Pancreas (tissue), 10 donors: ENCODE data around the gene PARD3. TPM values are rescaled to one million over a fixed set of nuclear protein-coding genes. Genes with fewer than 3 reads are reported as not detected.

Experiments
- ATAC-seq, 4 donors: fragments of 200-7000 bp; cut with Tn5 transposase; one replicate each; pipeline versions ENCODE4 v1.8.0 to v1.9.1; 2020; ENCODE audit warnings: mild to moderate bottlenecking in 4 of 4, moderate library complexity in 4 of 4
- DNase-seq, 6 donors: peaks; one replicate each; pipeline ENCODE4 v3.0.0-alpha.2; 2020
- FAIRE-seq: peaks from 2 replicates; lab custom pipeline; 2012; peaks lifted over from hg19 to GRCh38; lab: Jason Lieb, UNC
- H3K27ac ChIP-seq, 4 donors: fragments of 200-600 bp; sonication (generic); 1 replicate in 3 of 4; 2 replicates in 1 of 4; pipeline versions ENCODE4 v1.5.0 to v1.8.0; 2020
- H3K27me3 ChIP-seq, 4 donors: fragments of 200-600 bp; one replicate each; pipeline ENCODE4 v1.8.0; 2021
- H3K36me3 ChIP-seq, 3 donors: fragments of 200-600 bp; sonication (generic) in 1 of 3; one replicate each; pipeline versions ENCODE4 v1.5.0 to v1.8.0; 2020 to 2021
- H3K4me1 ChIP-seq, 3 donors: fragments of 200-600 bp; one replicate each; pipeline ENCODE4 v1.8.0; 2021
- H3K4me3 ChIP-seq, 4 donors: fragments of 200-600 bp; sonication (generic) in 2 of 4; one replicate each; pipeline versions ENCODE4 v1.5.0 to v1.8.0; 2020 to 2021
- H3K9me3 ChIP-seq, 4 donors: fragments of 200-600 bp; one replicate each; pipeline ENCODE4 v1.8.0; 2021
- CTCF ChIP-seq, 4 donors: fragments of 200-600 bp; sonication (generic) in 3 of 4; IDR thresholded peaks; one replicate each; pipeline versions ENCODE4 v1.5.0 to v1.8.0; 2021; ENCODE audit warnings: antibody characterized with exemption in 4 of 4
- WGBS, 2 donors: extraction: QIAGEN DNeasy Blood & Tissue Kit; methylation state at CpG; one replicate each; pipeline ENCODE4 v1.1.7; 2013; 5-methylcytosine and 5-hydroxymethylcytosine counted together
- intact Hi-C, 3 donors: fragments of 100-400 bp; cut with DNase I; formaldehyde crosslinking; loops; one replicate each; pipeline versions ENCODE4 v1.11.1 to v1.14.2; 2022
- polyA plus RNA-seq, 2 donors: library from polyadenylated mRNA; stranded (reverse); fragments of 200-250 nt; gene quantifications; one replicate each; pipeline ENCODE4 v1.2.3, GENCODE V29; 2013
- total RNA-seq, 6 donors: library from RNA; stranded (reverse); fragmentation: NEBNext Ultra II Directional in 4 of 6; extraction: Animal tissue kit (Norgen Biotek cat#: 25700) in 4 of 6; gene quantifications; one replicate each; pipeline versions ENCODE4 v1.2.1 to v1.2.4, GENCODE V29; 2021 to 2023
- donor health status: healthy with polysubstance abuse.
- donor health status: DM: no; HTN: no; CAD: no; lungs with moderate emphysema.
- donor health status: DM: no; HTN: no; CAD: no.
- donor health status: control.
- donor health status: control.
- donor health status: Bipolar disorder and iron deficiency.
- donor health status: DM: yes; HTN: yes; CAD: no.
- donor health status: DM: no; HTN: no; CAD: no.
- donor health status: DM: no; HTN: no; CAD: no.
- donor health status: DM: yes; HTN: yes; CAD: no.

The PARD3 gene
- total and polyA plus RNA-seq, 8 donors: 12.8 to 32.3 (median 23.4) TPM

GRCh38 chr10:34575882-34576281 lies 239.2 kb downstream of the PARD3 start:
- Histone ChIP-seq H3K27ac (no peak overlapping the region), H3K36me3 (no peaks in the 10 kb centered on the region), H3K4me3 (no peak overlapping the region), H3K9me3 (no peaks in the 10 kb centered on the region), H3K4me1 (peaks cover 0 to 9% (median 8%) of the 10 kb centered on the region in 3 donors), H3K27me3 (no peaks in the 10 kb centered on the region)
- no peak for FAIRE-seq
- intact Hi-C loops: no loop called here
- 94% methylated on average over 3 of the region's 3 CpGs for WGBS, 2 donors
- no peak for ATAC-seq
- no peak for TF ChIP-seq CTCF (IDR thresholded peaks at IDR 0.05)
- no peak for DNase-seq

DNA sequence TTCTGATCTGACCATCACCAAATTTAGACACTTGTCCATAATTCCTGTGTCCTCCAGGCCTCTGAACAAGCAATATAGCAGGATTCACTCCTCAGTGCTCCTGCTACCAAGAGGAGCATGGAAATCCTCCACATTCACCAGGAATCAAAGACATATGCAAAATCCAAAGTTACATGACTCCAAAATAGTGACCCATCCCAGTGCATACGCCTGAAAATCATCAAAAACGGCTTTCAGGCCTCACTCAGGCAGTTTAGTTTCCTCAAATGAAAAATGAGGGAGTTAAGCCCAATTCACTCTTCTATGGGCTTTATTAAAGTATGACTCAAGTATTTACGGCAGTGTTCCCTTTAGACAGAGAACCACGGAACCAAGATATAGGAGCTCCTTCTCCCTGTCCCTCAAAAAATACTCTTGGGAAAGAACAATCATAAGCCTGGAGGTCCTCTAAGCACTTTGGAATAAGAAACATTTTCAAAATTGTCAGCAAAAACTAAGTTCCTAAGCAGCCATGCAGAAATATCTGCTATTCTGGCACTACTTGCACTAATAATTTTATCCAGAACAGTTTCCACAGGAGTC lies 240.7 kb downstream of the PARD3 start:
- ATAC-seq (no peak), FAIRE-seq (no peak), DNase-seq (no peak)
- no peak for TF ChIP-seq CTCF (IDR thresholded peaks at IDR 0.05)
- Histone ChIP-seq H3K4me3 (no peak overlapping the region), H3K4me1 (no peaks in the 10 kb centered on the region), H3K36me3 (no peaks in the 10 kb centered on the region), H3K9me3 (no peaks in the 10 kb centered on the region), H3K27ac (no peak overlapping the region), H3K27me3 (no peaks in the 10 kb centered on the region)
- intact Hi-C loops: no loop called here
- 83 to 92% methylated on average over 4 of the region's 4 CpGs for WGBS, 2 donors

DNA sequence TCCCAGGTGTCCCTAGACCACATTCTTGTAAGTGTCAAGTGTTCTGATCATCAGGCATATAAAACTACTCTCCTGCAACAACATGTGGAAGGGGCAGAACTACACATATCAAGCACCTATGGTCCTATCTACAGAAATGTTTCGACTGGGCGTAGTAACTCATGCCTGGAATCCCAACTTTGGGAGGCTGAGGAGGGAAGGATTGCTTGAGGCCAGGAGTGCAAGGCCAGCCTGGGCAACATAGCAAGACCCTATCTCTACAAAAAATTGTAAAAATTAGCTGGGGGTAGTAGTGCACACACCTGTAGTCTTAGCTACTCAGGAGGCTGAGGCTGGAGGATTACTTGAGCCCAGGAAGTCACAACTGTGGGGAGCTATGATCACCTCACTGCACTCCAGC lies 244.2 kb downstream of the PARD3 start:
- Histone ChIP-seq H3K4me3 (no peak overlapping the region), H3K27me3 (no peaks in the 10 kb centered on the region), H3K36me3 (no peaks in the 10 kb centered on the region), H3K27ac (no peak overlapping the region), H3K4me1 (no peaks in the 10 kb centered on the region), H3K9me3 (no peaks in the 10 kb centered on the region)
- 99 to 100% methylated on average over 2 of the region's 2 CpGs for WGBS, 2 donors
- intact Hi-C loops: no loop called here
- ATAC-seq (no peak), FAIRE-seq (no peak), DNase-seq (no peak)
- no peak for TF ChIP-seq CTCF (IDR thresholded peaks at IDR 0.05)

DNA sequence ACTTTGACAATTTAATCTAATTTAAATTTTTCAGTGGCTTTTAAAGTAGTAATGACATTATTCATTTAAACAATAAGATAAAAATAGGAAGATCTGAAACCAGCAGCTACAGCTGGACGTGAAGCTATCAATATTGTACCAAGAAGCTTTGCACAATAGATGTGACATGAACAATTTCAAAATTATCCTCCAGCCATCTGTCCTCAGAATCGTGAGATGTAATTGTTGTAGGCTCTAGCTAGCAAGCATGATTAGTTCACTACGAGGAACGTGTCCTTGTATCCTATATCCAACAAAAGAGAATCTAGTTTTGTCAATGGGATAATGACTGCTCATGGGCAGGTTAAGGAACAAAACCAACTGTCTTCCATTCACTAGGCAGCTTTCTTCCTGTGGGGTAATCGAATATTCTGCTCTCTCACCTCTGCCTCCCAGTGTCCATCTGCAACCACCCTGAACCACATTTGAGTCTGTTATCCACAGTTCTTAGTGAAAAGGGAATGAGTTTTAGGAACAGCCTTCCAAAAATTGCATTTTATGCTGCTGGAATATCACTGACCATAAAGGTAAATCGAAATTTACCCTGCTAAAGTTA lies 247.3 kb downstream of the PARD3 start:
- Histone ChIP-seq H3K9me3 (no peaks in the 10 kb centered on the region), H3K27me3 (no peaks in the 10 kb centered on the region), H3K4me1 (no peaks in the 10 kb centered on the region), H3K36me3 (no peaks in the 10 kb centered on the region), H3K4me3 (no peak overlapping the region), H3K27ac (no peak overlapping the region)
- intact Hi-C loops: no loop called here
- ATAC-seq (no peak), FAIRE-seq (no peak), DNase-seq (no peak)
- no peak for TF ChIP-seq CTCF (IDR thresholded peaks at IDR 0.05)
- 80 to 85% methylated on average over 6 of the region's 6 CpGs for WGBS, 2 donors

GRCh38 chr10:34565934-34566333 lies 249.2 kb downstream of the PARD3 start:
- no peak for ATAC-seq
- intact Hi-C loops: no loop called here
- no peak for FAIRE-seq
- no peak for DNase-seq
- no peak overlapping the region for H3K27ac ChIP-seq
- H3K36me3 ChIP-seq: no peaks in the 10 kb centered on the region
- no peaks in the 10 kb centered on the region for H3K4me1 ChIP-seq
- TF ChIP-seq CTCF (IDR thresholded peaks at IDR 0.05): no peak
- H3K27me3 ChIP-seq: no peaks in the 10 kb centered on the region
- no peaks in the 10 kb centered on the region for H3K9me3 ChIP-seq
- WGBS, 2 donors: 18 to 20% methylated on average over 3 of the region's 3 CpGs
- no peak overlapping the region for H3K4me3 ChIP-seq
